AML-193 (cell line): ENCODE data around the gene EIF4EBP2.

Experiments used
- DNase-seq, 2 experiments: peaks; one replicate each; lab custom pipeline; 2025; lab: John Stamatoyannopoulos, UW

The EIF4EBP2 gene

GRCh38 chr10:70379581-70380176 lies 24.3 kb upstream of the EIF4EBP2 start:
- peak; percentile 18 to 25 for DNase-seq

GRCh38 chr10:70380350-70381135 lies 23.4 kb upstream of the EIF4EBP2 start:
- DNase-seq: no peak

- DNase-seq: peak; percentile 21 to 23
Observed at GRCh38 chr10:70381471-70382421, 22.2 kb upstream of the EIF4EBP2 start.

- no peak for DNase-seq
Observed at GRCh38 chr10:70391654-70392053, 12.3 kb upstream of the EIF4EBP2 start.

GRCh38 chr10:70396140-70396539 lies 7.8 kb upstream of the EIF4EBP2 start:
- DNase-seq: no peak

- DNase-seq: no peak
Observed at GRCh38 chr10:70399177-70399576, 4.8 kb upstream of the EIF4EBP2 start.

GRCh38 chr10:70403483-70404035 lies 386 bp upstream of the EIF4EBP2 start:
- no peak for DNase-seq

- DNase-seq: no peak
Observed at GRCh38 chr10:70404787-70405036, 767 bp downstream of the EIF4EBP2 start.

GRCh38 chr10:70405037-70405824 lies 1.3 kb downstream of the EIF4EBP2 start:
- DNase-seq: peak; percentile 92 to 97

GRCh38 chr10:70409772-70410171 lies 5.8 kb downstream of the EIF4EBP2 start:
- no peak for DNase-seq

- no peak for DNase-seq
Observed at GRCh38 chr10:70410608-70411007, 6.7 kb downstream of the EIF4EBP2 start.

- DNase-seq: no peak
Observed at GRCh38 chr10:70412356-70412755, 8.4 kb downstream of the EIF4EBP2 start.

GRCh38 chr10:70417568-70417967 lies 13.6 kb downstream of the EIF4EBP2 start:
- DNase-seq: no peak

GRCh38 chr10:70418229-70418628 lies 14.3 kb downstream of the EIF4EBP2 start:
- DNase-seq: no peak

- DNase-seq: no peak
Observed at GRCh38 chr10:70418713-70419112, 14.8 kb downstream of the EIF4EBP2 start.

- no peak for DNase-seq
Observed at GRCh38 chr10:70424320-70424719, 20.4 kb downstream of the EIF4EBP2 start.

GRCh38 chr10:70425096-70425495 lies 21.2 kb downstream of the EIF4EBP2 start:
- no peak for DNase-seq

GRCh38 chr10:70426823-70427222 lies 22.9 kb downstream of the EIF4EBP2 start:
- DNase-seq: no peak

GRCh38 chr10:70430493-70431445 lies 26.8 kb downstream of the EIF4EBP2 start:
- DNase-seq: no peak

- DNase-seq: no peak
Observed at GRCh38 chr10:70432101-70432500, 28.2 kb downstream of the EIF4EBP2 start.
